ENCODE data around the gene SNX7.

Gene SNX7

GRCh38 chr1:98698625-98699024 lies 37.1 kb downstream of the SNX7 start:
- no peak for DNase-seq

GRCh38 chr1:98700228-98700627 lies 38.7 kb downstream of the SNX7 start:
- no peak for DNase-seq

DNA sequence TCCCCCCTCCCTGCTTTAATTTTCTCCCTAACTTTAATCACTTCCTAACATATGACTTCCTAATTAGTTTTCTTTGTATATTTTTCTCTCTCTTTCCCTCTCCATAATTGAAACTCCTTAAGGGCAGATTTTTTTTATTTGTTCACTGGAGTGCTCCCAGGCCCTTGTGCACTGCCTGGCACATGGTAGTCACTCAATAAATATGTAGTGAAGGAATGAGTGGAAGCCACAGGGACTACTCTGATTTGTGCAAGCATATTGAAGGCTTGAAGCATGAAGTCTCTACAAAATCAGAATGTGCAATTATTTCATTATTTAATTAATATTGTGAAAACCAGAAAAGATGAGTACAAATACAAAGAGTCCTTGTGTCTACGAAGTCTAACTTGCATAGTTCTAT lies 41.5 kb downstream of the SNX7 start:
- no peak for DNase-seq

GRCh38 chr1:98704474-98704873 lies 43.0 kb downstream of the SNX7 start:
- no peak for DNase-seq

DNA sequence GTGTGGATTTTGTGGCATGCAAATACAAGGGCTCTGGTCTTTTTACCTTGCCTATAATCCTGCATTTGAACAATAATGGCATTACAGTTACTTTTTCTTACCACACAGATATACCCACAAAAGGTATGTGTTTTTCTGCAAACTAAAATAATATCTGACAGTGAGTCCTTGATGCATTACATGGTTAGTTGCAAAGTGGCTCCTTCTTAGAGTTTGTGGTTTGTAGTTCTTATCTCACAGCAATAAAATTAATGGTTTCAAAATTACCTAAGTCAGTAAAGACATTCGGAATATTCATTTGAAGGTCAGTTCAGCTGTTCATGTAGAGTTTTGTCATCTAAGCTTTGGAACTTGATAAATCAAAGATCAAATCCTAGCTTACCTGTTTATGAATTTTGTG lies 43.5 kb downstream of the SNX7 start:
- DNase-seq: no peak

DNA sequence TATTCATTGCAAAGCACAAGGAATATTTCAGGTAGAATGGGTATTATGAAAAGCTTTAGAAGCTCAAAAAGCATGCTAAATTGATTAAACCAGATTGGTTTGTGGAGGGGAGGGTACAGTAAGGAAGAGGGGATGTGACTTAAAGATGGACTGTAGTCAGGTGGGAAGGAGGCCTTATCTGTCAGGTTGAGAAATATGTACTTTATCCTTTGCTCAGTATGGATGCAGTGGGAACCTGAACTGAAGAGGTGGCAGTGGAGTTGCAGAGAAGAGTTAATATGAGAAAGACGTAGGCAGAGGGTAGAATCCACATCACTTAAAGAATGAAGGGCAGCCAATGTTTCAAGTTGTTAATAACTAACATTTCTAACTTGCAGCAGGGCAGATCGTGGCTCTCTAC lies 44.1 kb downstream of the SNX7 start:
- DNase-seq: no peak

DNA sequence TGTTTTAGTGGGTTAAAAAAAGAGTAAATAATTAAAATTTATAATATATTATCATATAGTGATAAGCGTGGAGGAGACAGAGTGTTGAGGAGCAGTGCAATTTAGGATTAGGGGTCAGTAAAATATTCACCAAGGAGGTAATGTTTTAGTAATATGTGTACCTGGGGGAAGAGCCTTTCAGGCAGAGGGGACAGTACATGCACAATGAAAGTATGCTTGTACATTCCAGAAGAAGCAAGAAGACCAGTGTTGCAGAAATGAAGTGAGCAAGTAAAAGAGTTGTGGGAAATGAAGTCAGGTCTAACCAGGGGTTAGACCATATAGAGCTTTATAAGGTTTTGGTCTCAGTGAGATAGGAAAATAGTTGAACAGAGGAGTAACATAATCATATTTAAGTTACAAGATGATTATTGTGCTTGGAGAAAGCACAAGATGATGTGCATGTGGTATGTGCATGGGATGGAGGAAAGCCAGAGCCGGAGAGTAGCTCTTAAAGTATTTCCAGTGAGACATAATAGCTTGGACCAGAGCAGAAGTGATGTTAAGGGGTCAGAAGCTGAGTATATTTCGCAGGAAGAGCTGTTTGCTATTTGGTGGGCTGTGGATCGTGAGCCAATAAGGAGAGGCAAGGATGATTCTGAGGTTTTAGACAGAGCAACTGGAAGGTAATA lies 44.8 kb downstream of the SNX7 start:
- DNase-seq: no peak

GRCh38 chr1:98707556-98707955 lies 46.0 kb downstream of the SNX7 start:
- DNase-seq: no peak

DNA sequence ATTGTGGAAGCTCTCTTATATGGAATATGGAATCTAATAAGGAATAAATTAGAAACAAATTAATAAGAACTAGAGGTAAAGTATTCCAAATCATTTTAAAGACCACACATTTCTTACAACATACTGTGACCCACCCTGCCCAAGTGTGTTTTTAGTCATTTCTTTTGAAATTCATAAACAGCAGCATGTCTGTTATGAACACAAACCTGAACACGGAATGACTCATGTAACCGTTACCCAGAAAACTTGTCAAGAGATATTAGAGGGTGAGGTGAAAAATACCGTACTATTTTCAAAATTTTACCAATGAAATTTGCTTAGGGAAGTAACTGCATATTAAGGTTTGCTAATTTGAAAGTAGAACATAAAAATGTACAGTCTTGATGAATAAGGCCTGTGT lies 48.4 kb downstream of the SNX7 start:
- DNase-seq: no peak

- no peak for DNase-seq
Measured at GRCh38 chr1:98723574-98723973, 62.1 kb downstream of the SNX7 start.

DNA sequence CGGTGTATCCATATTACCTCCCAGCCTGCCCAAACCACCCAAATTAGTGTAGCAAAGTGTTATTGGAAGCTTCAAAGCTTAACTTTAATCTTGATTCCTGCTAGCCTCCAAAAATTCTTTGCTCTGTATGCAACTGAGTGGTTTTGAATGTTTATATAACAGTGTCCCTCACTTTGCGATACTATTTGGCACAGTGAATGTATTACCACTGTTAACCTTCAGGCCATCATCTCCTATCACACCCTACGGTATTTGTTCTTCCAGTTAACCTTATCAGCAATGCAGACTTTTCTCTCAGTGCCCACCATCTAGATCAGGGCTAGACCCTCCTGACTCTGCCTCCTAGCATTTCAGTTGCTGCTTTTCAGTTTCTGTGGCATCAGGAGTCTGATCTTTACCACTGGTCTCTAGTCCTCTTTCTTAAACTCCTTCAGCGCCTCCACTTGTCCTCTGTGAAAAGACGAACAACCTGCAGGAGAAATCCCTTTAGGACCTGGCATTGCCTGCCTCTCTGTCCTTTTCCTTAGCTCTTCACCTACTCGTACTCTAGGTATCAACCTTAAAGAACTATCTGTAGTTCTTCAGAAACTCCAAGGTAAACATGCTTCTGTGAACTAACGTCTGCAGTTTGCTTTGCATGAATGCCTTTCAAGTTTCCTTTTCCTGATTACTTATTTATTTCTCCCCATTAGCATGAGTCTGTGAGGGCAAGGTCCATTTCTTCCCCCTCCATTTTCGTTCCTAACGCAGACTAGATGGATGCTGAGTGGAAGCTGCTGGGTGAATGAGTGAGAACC lies 71.7 kb downstream of the SNX7 start:
- DNase-seq: no peak

DNA sequence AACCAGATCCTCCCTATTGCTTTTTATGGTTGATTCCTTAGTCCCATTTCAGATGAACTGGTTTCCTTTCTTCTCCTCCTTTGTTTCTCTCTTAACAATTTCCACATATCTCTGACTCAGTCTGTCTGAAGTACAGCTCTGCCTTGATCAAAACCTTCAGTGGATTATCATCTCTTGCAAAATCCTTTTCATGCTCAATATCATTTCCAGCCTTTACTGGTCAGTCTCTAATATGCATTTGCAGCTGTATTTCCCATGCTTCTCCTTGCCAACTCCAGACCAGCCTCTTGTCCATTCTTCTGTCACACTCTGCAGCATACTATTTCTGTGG lies 72.2 kb downstream of the SNX7 start:
- DNase-seq: no peak

- DNase-seq: no peak
Measured at GRCh38 chr1:98735756-98736155, 74.2 kb downstream of the SNX7 start.

DNA sequence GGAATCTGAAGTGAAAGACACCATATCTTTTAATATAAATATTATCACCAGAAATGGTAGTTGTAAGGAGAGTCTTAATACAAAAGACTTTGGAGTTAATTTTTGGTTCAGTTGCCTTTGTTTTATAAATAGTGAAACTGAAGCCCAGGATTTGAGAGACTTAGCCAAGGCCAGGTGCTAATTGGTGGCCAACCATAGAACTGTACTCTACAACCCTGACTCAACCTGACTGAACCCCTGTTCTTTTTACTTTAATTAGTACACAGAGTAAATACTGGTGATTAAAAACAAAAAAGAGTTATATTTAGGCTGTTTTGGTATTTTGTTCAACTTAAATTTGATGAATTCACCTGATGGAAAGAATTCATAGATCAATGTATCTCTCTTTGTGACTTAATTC lies 76.3 kb downstream of the SNX7 start:
- no peak for DNase-seq

DNA sequence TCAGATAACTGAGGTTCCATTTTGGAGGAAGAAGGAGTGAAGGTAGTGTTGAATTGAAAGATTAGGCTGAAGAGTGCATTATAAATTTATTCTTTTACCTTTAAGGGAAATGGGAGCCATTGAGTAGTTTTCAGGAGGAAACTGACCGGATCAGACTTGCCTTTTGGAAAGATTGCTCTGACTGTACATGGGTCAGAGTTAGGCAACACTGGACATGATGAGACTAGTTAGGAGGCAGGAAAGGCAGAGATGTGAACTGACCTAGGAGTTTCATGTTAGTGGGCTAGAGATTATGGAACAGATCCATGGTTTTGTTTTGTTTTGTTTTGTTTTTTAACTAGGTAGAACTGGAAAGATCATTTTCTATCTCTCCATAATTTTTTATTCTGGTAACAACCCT lies 78.2 kb downstream of the SNX7 start:
- DNase-seq: no peak

DNA sequence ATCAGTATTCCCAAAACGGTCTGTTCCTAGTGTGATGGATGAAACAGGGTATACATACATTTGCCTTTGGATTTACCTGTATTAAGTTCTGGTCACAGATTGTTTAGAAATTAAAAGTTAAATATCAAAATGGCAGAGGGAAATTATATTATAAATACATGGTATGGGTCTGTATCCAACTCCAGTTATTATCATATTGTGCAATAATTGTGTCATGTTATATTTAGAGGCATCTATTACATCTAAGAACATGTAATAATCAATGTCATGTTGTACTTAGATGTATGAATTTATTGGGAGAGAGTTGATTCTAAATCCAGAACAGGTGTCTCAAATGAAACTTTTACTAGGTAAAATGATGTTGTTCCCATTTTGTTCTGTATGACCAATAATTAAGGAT lies 79.6 kb downstream of the SNX7 start:
- no peak for DNase-seq

DNA sequence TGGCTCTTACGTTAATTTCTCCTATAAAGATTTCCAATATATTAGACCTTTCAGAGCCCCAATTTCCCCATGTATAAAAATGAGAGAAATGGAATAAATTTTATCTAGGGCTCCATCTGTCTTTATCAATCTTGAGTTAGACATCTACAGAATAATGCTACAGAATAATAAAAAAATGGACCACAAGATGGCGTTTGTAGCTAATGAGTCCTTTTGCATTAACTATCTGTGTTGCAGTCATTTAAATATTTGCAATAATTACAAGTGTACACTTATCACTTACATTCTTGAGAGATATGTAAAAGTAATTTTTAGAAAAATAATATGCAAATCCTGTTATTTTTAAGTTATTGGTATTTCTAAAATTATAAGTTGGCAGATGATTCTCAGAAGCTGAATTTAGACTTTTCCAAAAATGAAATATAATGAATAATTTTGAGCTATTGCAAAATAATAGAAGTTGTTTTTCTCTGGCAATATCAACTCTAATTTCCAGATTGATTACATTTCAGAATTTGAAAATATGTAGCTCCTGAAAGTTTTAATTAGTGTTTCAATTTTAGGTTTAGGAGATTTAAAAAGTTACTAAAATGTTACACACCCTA lies 87.7 kb downstream of the SNX7 start:
- DNase-seq: peak; percentile 10

DNA sequence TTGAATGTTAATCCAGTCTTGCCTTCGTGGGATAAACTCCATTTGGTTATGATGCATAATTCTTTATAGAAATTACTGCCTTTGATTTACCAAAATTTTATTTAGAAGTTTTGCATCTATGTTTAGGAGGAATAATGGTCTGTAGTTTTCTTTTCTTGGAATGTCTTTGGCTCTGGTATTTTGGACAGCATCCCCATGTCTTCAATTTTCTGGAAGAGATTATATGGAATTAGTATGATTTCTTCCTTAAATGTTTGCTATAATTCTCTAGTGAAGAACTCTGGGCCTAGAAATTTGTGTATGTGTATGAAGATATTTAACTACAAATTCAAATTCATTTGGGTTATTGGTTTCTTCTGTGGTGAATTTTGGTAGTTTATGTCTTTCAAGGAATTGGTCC lies 92.7 kb downstream of the SNX7 start:
- DNase-seq: no peak

DNA sequence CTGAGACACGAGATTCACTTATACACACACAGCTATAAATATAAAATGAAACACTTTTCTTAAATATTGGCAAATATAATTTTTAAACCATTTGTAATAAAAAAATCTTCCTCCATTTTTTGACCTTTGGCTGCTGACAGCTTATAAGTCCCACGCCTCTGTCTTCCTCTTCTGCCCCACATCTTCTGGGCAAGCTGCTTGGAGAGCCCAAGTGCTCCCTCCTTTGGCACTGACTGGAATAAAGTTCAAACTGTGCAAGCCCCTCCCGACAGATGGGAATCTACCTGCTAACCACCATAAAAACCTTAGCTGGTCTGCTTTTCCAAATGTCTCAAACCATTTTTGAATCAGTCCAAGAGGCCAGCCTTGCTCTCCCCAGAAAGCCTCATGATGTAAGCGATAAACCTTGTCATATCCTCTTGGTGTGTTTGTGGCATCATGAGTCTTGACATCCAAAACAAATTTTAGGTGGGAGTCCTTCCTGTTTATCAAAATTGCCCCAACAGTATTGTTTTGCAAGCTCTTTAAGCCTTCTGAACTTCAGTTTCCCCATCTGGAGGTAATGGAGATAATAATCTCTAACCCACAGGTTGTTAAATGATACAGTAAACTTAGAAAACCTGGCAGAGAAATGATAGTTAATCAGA lies 99.8 kb downstream of the SNX7 start:
- no peak for DNase-seq

DNA sequence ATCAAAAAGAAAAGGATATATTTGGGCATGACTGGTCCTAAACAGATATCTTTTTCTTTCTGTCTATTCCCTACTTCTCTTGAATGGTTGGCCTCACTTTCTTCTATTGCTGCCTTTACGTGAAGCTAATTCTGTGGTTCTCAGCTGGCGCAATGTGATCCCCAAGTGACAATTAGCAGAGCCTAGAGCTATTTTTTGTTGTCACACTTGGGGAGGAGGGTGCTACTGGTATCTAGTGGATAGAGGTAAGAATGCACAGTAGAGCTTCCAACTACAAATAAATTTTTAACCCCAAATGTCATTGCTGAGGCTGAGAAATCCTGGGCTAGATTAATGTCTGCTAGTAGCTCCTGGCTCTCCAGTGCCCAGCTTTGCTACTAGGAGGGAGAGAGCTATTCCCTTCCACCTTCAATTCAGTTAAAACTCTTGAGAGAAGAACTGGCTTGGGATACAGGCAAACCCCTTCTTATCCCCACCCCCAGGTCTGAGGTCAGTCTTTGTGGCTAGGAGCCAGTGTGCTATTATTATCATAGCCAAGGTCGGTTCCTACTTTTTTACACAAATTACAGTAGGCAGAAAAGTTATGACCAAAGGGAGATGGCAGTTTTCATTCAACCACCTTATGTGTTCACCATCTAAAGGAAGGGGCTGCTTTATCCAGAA lies 102.1 kb downstream of the SNX7 start:
- no peak for DNase-seq

DNA sequence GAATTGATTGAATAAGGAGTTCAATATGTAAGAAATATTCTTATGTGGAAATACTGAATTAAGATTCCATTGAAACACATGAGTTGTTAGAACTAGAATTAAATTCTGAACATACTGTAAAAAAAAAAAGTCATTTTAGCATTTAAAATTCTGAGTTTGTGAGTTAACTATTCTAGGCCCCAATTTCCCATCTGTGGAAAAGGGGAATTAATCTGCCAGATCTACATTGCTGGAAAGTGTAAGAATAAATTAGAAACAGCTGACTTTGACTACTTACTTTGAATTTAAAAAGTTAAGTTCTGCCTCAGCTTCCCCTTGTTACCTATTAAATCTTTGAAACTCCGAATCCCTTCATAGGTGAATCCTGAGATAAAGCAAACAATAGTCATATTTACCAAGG lies 103.0 kb downstream of the SNX7 start:
- no peak for DNase-seq

GRCh38 chr1:98766255-98766654 lies 104.7 kb downstream of the SNX7 start:
- no peak for DNase-seq

GRCh38 chr1:98769162-98769561 lies 107.6 kb downstream of the SNX7 start:
- DNase-seq: no peak

Data from activated CD4-positive, alpha-beta T cell treated with anti-CD3 and anti-CD28 coated beads, Interleukin-2, amount 50 U/mL, for 16 hours (primary cell).